Fibroblast of skin of left biceps (primary cell): Measurements from ENCODE around the gene MAPK4.
"Not testable (repeated sequence)": the region's sequence is repeated elsewhere in the genome, so short reads cannot be mapped to it uniquely, and the experiment has no call there.

Experiments used
- DNase-seq, 2 experiments: peaks; one replicate each; pipeline ENCODE4 v3.0.0-alpha.2; 2013; ENCODE audit warnings: low read depth in 2 of 2

Gene MAPK4

GRCh38 chr18:50559752-50560680 is at the start of gene MAPK4:
TSS of gene MAPK4 (plus strand) at chr18:50560087. CDS start at chr18:50663959, 103,872 bp downstream.
- DNase-seq = no peak

GRCh38 chr18:50517277-50517676 is 42.6 kb upstream of the MAPK4 start:
- not testable (repeated sequence) for DNase-seq

- DNase-seq = no peak
Observed at GRCh38 chr18:50518787-50519546, 40.9 kb upstream of the MAPK4 start.

GRCh38 chr18:50523165-50523564 is 36.7 kb upstream of the MAPK4 start:
- DNase-seq = no peak

- no peak for DNase-seq
Observed at GRCh38 chr18:50527636-50528307, 32.1 kb upstream of the MAPK4 start.

GRCh38 chr18:50528806-50529205 is 31.1 kb upstream of the MAPK4 start:
- no peak for DNase-seq

GRCh38 chr18:50533822-50534221 is 26.1 kb upstream of the MAPK4 start:
- DNase-seq = not testable (repeated sequence)

GRCh38 chr18:50544476-50544875 is 15.4 kb upstream of the MAPK4 start:
- DNase-seq = not testable (repeated sequence)

GRCh38 chr18:50545936-50546335 is 14.0 kb upstream of the MAPK4 start:
- DNase-seq = no peak

- DNase-seq = no peak
Observed at GRCh38 chr18:50548160-50548559, 11.7 kb upstream of the MAPK4 start.

- DNase-seq = not testable (repeated sequence)
Observed at GRCh38 chr18:50551651-50552050, 8.2 kb upstream of the MAPK4 start.

- no peak for DNase-seq
Observed at GRCh38 chr18:50558157-50558556, 1.7 kb upstream of the MAPK4 start.

GRCh38 chr18:50558948-50559751 is 737 bp upstream of the MAPK4 start:
- no peak for DNase-seq

- no peak for DNase-seq
Observed at GRCh38 chr18:50560681-50561629, 1.1 kb downstream of the MAPK4 start.

GRCh38 chr18:50562258-50562657 is 2.4 kb downstream of the MAPK4 start:
- not testable (repeated sequence) for DNase-seq

GRCh38 chr18:50562686-50563085 is 2.8 kb downstream of the MAPK4 start:
- DNase-seq = no peak

- no peak for DNase-seq
Observed at GRCh38 chr18:50563376-50563775, 3.5 kb downstream of the MAPK4 start.

GRCh38 chr18:50569930-50570329 is 10.0 kb downstream of the MAPK4 start:
- no peak for DNase-seq

GRCh38 chr18:50571606-50572005 is 11.7 kb downstream of the MAPK4 start:
- DNase-seq = no peak

- not testable (repeated sequence) for DNase-seq
Observed at GRCh38 chr18:50573196-50573595, 13.3 kb downstream of the MAPK4 start.
